ENCODE results near the gene SFXN3.

DNA sequence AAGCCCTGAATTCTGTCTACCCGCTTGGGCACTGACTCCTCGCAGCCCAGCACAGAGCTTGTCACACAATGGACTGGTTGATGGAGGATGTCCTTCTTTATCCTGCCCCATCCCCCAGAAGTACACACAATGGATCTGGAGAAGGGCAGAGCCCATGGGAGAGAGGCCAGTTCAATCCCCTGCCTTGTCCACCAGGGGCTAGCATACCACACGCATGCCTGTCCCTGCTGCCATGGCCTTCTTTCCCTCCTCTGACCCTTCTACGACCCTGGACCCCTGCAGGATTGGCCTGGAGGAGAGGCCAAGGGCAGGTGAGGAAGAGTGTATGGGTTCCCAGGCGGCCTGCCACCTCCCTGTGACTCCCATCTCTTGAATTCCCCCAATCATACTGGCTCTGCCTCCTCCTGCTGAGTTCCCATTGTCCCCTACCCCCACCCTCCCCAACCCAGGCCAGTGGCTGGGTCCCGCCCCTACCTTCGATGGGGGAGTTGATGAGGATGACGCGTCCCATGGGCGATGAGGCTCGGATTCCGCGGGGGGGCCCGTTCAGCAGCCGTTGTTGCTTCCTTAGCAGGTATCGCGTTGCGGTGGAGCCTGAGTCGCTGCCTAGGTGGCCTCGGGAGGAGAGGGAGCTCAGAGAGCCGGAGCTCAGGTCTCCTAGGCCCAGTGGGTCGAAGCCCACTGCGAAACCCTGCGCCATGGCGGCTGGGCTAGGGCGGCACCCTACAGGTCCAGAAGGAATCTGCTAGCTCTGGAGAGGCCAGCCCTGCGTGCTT, 1.3 kb upstream of the SFXN3 start:
- TF ChIP-seq, protein P1, sequence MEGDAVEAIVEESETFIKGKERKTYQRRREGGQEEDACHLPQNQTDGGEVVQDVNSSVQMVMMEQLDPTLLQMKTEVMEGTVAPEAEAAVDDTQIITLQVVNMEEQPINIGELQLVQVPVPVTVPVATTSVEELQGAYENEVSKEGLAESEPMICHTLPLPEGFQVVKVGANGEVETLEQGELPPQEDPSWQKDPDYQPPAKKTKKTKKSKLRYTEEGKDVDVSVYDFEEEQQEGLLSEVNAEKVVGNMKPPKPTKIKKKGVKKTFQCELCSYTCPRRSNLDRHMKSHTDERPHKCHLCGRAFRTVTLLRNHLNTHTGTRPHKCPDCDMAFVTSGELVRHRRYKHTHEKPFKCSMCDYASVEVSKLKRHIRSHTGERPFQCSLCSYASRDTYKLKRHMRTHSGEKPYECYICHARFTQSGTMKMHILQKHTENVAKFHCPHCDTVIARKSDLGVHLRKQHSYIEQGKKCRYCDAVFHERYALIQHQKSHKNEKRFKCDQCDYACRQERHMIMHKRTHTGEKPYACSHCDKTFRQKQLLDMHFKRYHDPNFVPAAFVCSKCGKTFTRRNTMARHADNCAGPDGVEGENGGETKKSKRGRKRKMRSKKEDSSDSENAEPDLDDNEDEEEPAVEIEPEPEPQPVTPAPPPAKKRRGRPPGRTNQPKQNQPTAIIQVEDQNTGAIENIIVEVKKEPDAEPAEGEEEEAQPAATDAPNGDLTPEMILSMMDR (conservative IDR thresholded peaks at IDR 0.05; ENCODE audit: low read depth in 2 of 2): peak; percentile 15 to 37; a peak in 3 of 4 replicates
- TF ChIP-seq ZNF114 (CRISPR knock-in tag; IDR thresholded peaks at IDR 0.05) (no peak), EZH2 (IDR thresholded peaks at IDR 0.05; ENCODE audit: low read depth, unreplicated experiment) (no peak), CREB1 (CRISPR knock-in tag; IDR thresholded peaks at IDR 0.05; ENCODE audit: low read depth) (no peak)
